ENCODE data around the gene NEB. TPM values are rescaled to one million over a fixed set of nuclear protein-coding genes. Genes with fewer than 3 reads are reported as not detected.

Gene NEB
- total RNA-seq, 2 donors from 2014 or later, result 61.1 to 136 TPM

- no peak overlapping the region for H3K4me3 ChIP-seq
- DNase-seq (ENCODE audit: low spot score), result no peak
- no peaks in the 10 kb centered on the region for H3K9me3 ChIP-seq
- H3K27ac ChIP-seq, result no peak overlapping the region
- H3K27me3 ChIP-seq, result no peaks in the 10 kb centered on the region
- H3K36me3 ChIP-seq, result peaks cover 28% of the 10 kb centered on the region
- no peak for TF ChIP-seq CTCF (IDR thresholded peaks at IDR 0.05)
- no peaks in the 10 kb centered on the region for H3K4me1 ChIP-seq
These were observed 110.6 kb downstream of the NEB start for GRCh38 chr2:151623631-151624030.

GRCh38 chr2:151620761-151621160 is 113.5 kb downstream of the NEB start:
- TF ChIP-seq CTCF (IDR thresholded peaks at IDR 0.05), result no peak
- H3K36me3 ChIP-seq, result peaks cover 10% of the 10 kb centered on the region
- H3K9me3 ChIP-seq, result no peaks in the 10 kb centered on the region
- DNase-seq (ENCODE audit: low spot score), result no peak
- no peaks in the 10 kb centered on the region for H3K27me3 ChIP-seq
- H3K4me3 ChIP-seq, result no peak overlapping the region
- no peak overlapping the region for H3K27ac ChIP-seq
- H3K4me1 ChIP-seq, result no peaks in the 10 kb centered on the region

- TF ChIP-seq CTCF (IDR thresholded peaks at IDR 0.05), result no peak
- Histone ChIP-seq H3K36me3 (peaks cover 15% of the 10 kb centered on the region), H3K4me1 (no peaks in the 10 kb centered on the region), H3K27ac (no peak overlapping the region), H3K9me3 (no peaks in the 10 kb centered on the region), H3K4me3 (no peak overlapping the region), H3K27me3 (no peaks in the 10 kb centered on the region)
- DNase-seq (ENCODE audit: low spot score), result no peak
These were observed 114.8 kb downstream of the NEB start for GRCh38 chr2:151619337-151619989.

DNA sequence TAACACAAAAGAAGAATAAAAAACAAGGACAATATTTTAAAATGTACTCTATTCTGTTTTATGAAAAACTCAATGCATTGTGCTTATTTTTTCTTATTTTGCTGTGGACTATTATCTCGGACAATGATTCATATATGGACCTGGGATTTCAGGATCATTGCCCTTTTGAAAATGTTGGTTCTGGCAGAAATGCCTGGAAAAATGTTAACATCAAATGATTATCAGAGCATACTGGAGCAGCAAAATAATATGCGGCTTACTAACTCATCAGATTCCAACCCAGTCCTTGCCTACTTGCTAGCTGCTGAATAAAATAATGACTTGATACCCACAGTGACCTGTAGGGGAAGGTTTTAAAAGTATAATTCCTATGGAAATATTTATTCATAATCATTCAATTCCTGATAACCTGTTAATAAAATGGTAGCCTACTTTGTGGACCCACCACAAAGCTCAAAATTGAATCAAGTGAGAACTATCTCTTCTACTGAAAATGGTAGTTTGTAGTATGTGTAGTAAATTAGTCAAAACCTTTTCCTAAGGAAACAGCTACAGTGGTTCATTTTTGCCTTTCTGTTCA is 117.4 kb downstream of the NEB start:
- Histone ChIP-seq H3K4me3 (no peak overlapping the region), H3K9me3 (no peaks in the 10 kb centered on the region), H3K27me3 (no peaks in the 10 kb centered on the region), H3K36me3 (peaks cover 27% of the 10 kb centered on the region), H3K4me1 (no peaks in the 10 kb centered on the region), H3K27ac (no peak overlapping the region)
- TF ChIP-seq CTCF (IDR thresholded peaks at IDR 0.05), result peak in 1 of 2 donors; percentile 20
- DNase-seq (ENCODE audit: low spot score), result no peak

DNA sequence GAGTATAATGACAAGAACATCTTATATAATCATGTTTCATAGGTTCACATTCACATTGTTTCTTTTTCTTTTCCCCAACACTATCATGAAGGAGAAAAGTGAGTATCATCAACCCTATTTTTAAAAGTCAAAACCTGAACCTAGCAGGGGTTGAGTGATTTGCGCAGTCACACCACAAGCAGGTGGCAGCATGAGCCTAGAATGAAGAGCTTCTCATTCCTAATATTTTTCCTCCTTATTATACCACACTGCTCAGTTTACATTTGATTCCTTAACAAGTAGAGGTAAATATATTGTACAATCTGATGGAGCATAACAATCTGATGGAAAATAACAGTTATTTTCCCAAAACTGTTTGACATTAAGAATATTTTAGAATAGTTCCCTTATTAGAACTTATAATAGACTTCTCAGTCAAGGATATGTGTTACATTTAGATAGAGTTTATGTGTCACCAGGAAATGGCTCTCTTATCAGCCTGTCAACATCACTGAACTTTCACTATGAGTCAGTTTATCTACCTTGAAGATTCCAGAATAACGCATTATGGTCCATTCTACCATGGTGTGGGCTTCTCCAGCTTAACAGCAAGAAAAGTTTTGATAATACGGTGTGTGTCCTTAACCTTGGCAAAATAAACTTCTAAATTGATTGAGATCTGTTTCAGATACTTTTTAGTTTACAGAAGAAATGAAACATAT is 119.5 kb downstream of the NEB start:
- Histone ChIP-seq H3K36me3 (peaks cover 41% of the 10 kb centered on the region), H3K27me3 (no peaks in the 10 kb centered on the region), H3K27ac (no peak overlapping the region), H3K4me3 (no peak overlapping the region), H3K4me1 (no peaks in the 10 kb centered on the region), H3K9me3 (no peaks in the 10 kb centered on the region)
- DNase-seq (ENCODE audit: low spot score), result no peak
- peak in 1 of 2 donors; percentile 34 for TF ChIP-seq CTCF (IDR thresholded peaks at IDR 0.05)

All from right atrium auricular region (tissue), 2 donors.